Fibroblast of skin of right biceps (primary cell): ENCODE data around the gene PLA2G3.
"Not testable (repeated sequence)": the region's sequence is repeated elsewhere in the genome, so short reads cannot be mapped to it uniquely, and the experiment has no call there.

Experiments
- DNase-seq: peaks from one replicate; pipeline ENCODE4 v3.0.0-alpha.2; 2013

PLA2G3 gene

DNA sequence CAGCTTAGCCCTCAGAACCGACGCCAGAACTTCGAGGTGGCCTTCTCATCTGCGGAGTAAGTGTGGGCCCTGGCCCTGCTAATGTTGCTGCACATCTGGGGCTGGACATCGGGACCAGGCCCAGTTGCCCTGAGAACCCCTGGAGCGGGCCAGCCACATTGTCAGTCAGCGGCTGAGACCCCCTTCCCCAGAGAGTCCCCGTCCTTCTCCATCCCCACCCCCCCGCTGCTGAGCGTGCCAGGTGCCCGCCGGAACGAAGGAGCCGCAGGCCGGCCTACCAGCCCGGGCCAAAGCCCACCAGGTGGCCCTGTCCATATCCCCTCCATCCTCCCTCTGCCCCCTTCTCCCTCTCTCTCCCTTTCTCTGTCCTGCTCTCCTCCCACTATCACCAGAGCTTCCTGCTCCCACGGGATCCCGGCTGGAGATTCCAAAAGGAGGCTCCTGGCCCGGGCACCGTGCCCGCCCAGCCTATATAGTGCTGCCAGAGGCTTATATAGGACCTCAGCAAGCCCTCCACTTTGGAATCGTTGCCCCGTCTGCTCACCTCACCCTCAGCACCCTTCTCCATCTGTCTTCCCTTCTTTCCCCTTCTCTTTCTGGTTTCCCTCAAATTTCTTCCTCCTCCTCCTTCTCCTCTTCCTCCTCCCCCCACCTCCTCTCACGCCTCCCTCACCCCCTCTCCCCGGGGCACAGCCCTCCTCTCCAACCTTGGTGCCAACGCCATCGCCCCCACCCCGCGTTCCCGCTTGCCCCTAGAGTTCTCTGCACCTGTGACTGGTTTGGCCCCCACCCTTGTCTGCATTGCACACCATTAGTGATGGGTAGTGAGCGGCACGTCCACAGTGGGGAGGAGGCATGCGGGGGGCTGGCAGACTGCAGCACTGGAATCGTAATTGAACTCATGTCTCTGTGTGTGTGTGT lies 40.2 kb downstream of the PLA2G3 start:
- no peak for DNase-seq

DNA sequence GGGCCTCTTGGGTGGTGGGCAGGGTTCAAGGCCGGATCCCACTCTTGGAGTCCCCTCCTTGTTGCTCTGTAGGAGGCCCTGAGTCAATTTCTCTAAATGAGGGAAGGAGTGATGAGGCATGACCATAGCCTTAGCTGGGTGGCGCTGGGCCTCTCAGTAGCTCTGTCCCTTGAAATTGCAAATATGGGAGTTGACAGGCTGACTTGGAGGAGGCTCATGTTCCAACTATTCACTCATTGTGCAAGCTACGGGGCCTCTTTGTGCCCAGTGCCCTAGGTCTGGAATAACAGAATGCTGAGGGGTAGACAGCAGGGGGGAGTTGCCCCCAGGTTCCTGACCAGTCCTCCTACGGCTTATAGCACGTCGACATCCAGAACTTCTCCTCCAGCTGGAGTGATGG lies 40.9 kb downstream of the PLA2G3 start:
- DNase-seq = no peak

DNA sequence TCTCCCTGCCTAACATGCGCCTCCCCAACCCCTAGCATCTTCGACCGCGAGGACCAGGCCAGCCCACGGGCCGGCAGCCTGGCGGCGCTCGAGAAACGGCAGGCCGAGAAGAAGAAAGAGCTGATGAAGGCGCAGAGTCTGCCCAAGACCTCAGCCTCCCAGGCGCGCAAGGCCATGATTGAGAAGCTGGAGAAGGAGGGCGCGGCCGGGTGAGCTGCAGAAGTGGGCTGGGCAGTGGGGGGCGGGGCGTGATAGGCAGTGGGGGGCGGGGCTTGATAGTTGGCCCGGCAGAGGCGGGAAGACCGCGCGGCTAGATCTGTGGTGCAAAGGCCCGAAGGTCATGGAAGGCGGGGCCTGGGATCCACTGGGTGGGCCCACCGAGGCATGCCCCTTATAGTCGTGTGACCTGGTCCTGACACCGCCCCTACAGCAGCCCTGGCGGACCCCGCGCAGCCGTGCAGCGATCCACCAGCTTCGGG lies 41.6 kb downstream of the PLA2G3 start:
- no peak for DNase-seq

DNA sequence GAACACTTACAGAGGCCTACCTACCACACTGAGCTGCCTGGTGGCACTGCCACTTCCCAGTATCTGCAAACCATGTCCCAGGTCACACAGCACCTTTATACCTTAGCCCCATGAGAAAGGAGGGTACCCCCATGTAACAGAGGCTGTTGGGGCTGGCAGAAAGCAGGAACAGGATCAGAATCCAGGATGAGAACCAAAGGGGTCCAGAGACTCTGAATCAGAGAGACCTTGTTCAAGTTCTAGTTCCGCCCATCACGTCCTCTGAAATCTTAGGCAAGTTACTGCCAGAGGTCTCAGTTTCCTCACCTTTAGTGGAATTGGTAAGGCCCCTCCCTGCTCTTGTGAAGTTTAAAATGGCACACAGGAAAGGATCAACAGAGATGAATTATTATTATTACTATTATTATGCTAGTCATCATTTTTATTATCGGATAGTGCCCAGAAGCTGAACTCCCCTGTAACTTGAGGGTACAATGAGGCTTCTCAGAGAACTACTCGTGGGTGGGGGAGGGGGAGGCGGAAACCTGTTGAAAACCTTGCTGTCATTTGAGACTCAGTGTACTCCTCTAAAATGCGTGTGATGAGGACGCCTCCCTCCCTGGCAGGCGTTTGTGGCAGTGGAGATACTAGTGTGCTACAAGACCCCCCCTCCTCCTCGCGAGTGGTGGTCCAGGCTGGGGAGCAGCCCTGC lies 42.2 kb downstream of the PLA2G3 start:
- DNase-seq = no peak

DNA sequence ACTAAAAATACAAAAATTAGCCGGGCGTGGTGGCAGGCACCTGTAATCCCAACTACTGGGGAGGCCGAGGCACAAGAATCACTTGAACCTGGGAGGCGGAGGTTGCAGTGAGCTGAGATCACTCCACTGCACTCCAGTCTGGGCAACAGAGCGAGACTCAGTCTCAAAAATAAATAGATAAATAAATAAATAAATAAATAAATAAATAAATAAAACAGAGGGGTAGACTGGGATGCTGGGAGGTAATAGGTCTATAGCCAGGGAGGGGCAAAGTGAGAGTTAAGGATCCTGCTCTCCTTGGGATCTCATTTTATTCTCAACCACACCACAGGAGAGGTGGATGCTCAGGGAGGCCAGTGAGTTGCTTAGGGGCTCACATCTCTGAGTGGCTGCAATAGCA lies 42.8 kb downstream of the PLA2G3 start:
- not testable (repeated sequence) for DNase-seq

DNA sequence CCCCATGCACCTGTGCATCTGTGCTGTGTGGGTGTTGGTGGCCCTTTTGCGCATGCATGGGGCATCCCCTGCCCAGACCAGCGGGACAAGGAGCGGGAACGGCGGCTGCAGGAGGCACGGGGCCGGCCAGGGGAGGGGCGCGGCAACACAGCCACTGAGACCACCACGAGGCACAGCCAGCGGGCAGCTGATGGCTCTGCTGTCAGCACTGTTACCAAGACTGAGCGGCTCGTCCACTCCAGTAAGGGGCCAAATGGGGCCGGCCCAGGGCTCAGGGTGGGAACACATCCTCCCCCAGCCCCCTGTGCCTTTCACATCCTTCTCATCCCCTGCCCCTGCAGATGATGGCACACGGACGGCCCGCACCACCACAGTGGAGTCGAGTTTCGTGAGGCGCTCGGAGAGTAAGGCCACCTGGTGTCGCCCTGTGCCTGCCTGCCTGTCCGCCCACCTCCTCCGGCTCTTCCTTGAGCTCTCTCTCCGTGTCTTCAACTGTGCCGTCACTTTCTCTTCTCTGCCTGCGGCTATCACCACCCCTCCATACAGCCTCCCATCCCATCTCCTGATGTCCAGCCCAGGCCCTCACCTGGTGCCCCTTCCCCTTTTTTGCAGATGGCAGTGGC lies 43.5 kb downstream of the PLA2G3 start:
- no peak for DNase-seq

DNA sequence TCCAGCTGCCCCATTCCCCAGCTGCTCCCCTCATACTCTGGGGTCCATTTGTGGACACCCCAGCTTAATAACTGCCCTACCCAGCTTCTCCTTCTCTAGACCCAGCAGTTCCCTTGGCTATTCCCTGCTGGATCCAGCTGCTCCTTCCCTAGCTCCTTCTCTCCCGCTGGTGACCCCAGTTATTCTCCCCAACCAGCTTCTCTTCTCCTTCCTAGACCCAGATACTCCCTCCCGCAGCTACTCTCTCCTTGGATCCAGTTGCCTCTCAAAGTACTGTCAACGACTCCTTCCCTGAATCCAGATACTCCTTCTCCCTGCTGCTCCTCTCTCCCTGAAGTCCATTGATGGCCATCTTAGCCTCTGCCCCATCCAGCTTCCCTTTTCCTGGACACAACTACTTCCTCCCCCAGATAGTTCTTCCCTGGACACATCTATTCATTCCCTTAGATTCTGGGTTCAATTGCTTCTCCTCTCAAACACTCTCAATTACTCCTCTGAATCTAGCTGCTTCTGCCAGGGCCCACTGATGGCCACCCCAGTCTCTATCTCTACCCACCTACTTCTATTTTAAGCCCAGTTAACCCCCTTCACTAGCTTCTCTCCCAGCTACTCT lies 44.6 kb downstream of the PLA2G3 start:
- no peak for DNase-seq

DNA sequence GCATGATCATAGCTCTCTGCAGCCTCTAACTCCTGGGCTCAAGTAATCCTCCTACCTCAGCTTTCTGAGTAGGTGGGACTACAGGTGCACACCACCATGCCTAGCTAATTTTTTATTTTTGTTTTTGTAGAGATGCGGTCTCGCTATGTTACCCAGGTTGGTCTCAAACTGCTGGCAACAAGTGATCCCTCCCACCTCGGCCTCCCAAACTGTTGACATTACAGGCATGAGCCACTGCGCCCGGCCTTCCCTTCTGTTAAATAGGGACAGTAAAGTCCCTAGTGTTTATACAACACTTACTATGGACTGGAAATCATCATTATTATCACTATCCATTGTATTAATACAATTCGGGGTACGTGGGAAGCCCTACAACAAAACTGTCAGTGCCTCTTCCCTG lies 45.6 kb downstream of the PLA2G3 start:
- DNase-seq = no peak

DNA sequence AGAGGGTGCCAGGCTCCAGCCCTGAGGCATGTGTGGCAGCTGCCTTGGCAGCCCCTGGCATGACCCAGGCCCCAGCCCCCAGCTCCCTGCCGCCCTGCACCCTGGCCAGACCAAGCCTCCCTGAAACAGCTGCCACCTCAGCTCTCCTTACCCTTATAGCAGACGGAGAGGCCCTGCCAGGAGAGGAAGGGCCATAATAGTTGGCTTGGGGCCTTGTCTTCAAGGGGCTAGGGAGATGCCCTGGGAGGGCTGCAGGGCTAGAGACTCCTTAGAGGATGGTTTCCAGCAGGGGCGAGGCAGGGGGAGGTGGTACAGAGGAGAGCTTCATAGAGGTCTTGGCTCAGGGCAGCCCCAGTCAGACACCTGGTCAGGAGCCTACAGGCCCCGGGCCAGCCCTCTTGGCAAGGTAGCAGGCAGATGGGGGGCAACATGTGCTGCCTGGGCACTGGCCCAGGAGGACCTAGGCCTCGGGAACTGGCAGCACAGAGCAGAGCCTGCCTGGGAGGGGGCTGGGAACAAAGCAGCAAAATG lies 46.2 kb downstream of the PLA2G3 start:
- DNase-seq = no peak

DNA sequence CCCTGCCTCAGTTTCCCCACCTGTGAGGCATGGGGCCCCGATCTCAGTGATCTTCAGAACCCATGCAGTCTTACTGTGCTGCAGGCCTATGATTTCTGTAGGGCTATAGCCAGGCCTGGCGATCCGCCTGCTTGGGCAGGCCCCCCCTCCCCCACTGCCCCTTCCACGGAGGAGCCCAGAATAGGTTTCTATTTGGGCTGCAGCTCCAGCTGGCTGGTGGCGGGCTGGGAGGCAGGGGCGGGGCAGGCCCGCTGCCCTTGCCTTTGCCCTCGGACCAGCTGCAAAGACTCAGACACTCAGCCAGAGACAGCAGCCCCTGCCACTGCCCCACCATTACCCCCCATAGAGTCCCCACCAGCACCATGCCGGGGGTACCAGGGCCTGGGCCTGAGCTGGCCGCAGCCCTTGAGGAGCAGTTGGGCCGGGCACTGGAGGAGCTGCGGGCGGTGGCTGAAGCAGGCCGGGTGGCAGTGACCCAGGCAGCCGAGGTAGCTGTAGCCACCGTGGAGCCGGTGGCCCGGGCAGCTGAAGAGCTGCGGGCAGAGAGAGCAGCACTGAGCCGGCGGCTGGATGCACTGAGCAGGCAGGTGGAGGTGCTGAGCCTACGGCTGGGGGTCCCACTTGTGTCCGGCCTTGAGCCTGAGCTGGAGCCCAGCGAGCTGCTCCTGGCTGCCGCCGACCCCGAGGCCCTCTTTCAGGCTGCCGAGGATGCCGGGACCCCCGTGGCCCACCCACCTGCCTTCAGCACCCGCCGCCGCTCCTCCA lies 47.0 kb downstream of the PLA2G3 start:
- DNase-seq = no peak

DNA sequence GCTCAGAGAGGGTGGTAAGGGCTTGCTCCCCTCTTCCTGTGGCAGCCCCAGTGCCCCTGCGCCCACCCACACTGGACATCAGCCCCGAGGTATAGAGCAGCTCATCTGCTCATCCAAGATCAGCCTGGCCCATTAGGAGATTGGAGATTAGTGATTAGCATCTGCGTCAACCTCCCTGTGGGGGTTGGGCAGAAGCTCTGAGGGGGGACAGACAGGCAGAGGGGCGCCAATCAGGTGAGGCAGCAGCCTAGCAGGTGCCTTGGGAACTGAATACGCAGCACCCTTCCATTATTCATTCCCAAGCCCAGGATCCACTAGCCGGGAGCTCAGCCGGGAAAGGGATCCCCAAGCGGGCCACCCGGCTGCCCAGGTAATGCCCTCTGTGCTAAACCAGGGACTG lies 48.1 kb downstream of the PLA2G3 start:
- no peak for DNase-seq

DNA sequence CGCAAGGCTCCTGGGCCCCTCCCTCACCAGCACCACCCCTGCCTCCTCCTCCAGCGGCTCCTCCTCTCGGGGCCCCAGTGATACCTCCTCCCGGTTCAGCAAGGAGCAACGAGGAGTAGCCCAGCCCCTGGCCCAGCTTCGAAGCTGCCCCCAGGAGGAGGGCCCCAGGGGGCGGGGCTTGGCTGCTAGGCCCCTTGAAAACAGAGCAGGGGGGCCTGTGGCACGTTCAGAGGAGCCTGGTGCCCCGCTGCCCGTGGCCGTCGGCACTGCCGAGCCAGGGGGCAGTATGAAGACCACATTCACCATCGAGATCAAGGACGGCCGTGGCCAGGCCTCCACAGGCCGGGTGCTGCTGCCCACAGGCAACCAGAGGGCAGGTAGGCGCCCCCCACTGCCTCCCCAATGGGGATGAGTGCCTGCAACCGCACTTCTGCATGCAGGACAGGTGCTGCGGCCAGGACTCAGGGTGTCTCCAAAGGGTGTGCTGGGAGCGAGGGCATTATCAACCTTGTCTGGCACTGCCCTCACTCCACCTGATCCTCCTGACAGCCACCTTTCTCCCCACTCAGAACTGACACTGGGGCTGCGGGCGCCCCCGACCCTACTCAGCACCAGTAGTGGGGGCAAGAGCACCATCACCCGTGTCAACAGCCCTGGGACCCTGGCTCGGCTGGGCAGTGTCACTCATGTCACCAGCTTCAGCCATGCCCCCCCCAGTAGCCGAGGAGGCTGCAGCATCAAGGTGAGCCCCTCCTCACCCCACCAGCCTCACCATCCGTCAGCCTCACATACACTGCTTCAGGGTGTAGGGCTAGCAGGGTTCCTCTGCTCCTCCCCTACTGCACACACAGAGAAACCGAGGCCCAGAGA lies 49.0 kb downstream of the PLA2G3 start:
- no peak for DNase-seq

DNA sequence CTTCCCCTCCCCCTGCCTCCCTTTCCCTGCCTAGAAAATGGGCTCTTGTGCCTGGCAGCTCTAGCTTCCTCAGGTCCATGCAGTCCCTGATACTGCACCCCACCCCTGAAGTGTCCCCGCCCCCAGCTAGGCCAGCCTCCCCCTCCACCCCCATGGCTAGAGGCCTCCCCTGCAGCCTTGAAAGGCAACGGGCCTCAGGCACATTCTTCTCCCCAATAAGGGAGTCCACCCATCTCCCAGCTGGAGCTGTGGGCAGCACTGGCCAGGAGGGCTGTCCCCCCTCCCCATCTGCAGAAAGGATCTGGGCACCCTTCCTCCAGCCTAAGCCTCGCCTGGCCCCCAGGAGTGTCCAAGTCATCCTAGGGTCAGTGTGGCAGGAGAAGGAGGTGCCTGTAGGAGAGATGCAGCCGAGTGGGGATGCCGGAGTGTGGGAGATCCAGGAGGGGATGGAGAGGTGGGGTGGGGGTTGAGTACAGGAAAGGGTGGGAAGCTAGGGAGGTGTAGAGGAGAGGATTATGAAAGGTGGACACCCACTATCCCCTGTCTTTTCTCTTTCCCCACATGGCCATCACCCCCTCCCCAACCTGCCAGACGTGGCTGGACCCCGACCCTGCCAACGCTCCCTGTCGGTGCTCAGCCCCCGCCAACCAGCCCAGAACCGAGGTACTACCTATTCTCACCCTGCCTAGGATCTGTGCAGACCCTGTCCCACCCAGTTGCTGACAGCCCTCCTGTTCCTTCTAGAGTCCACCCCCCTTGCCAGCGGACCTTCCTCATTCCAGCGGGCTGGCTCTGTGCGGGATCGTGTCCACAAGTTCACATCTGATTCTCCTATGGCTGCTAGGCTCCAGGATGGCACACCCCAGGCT lies 49.9 kb downstream of the PLA2G3 start:
- DNase-seq = no peak

DNA sequence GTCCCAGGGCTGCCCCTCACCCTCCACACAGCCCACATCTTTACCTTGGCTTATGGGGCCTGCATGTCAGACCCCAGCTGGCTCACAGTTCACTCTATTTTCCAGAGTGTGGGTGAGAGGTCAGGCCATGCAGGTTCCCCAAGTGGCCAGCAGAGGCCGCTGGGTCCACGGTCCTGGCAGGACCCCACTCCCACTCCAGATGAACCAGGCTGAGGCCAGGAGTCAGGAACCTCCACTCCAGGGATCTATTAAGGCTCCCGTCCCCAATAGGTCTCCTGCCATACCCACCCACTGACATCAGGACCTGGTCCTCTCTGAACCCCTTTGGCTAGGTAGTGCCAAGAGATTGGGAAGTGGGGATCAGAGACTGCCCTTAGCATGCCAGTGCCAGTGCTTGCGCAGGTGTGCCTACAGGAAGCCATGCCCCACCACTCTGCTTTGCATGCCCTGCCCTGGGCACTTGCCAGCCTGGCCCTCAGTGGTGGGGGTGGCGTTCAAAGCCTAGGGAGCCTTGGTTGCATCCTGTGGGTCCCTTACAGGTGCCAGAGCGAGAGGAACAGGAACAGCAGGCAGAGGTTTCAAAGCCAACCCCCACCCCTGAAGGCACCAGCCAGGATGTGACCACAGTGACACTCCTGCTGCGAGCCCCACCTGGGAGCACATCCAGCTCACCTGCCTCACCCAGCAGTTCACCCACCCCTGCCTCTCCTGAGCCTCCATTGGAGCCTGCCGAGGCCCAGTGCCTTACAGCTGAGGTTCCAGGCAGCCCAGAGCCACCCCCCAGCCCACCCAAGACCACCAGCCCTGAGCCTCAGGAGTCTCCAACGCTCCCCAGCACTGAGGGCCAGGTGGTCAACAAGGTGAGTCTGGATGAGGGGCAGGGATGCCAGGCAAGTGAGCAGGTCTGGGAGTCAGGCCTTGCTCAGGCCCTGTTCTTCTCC lies 50.9 kb downstream of the PLA2G3 start:
- DNase-seq = no peak

DNA sequence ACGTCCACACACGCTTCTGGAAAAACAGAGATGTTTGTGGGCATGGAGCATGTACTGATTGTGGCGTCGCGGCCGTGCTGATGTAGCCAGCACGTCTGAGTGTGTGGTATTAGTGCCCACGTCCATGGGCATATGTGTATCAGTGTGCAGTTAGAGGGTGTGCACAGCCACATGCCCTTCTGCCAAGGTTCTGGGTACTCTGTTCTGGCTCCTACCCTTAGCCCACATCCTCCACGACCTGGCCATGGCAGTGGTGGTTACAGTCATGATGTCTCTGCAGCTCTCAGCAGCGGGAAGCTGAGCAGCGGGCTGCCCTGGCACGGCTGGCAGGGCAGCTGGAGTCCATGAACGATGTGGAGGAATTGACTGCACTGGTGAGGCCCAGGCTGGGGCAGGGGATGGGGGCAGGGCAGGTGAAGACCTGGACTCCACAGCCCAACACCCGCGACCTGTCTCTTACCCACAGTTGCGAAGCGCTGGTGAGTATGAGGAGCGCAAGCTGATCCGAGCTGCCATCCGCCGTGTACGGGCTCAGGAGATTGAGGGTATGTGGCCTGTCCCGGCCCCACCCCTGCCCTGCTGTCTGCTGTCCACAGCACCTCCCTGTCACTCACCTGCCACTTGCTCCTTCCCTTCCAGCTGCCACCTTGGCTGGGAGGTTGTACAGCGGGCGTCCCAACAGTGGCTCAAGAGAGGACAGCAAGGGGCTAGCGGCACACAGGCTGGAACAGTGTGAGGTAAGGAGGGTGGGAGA lies 51.9 kb downstream of the PLA2G3 start:
- no peak for DNase-seq

DNA sequence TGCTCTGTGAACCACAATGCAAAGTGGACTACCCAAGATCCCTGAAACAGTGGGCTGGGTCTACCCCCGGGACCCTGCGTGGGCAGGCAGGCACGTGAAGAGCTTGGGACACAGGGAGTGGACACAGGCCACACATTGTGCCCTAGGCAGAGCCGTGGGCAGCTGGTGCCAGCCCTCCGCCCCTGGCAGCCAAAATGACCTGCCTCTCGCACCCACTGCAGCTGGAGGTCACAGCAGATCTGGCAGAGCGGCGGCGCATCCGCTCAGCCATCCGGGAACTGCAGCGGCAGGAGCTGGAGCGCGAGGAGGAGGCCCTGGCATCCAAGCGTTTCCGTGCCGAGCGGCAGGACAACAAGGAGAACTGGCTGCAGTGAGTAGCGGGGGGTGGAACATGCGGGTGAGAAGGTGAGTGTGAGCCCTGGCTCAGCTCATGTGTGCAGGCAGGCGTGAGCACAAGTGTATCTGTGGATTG lies 52.5 kb downstream of the PLA2G3 start:
- DNase-seq = no peak

DNA sequence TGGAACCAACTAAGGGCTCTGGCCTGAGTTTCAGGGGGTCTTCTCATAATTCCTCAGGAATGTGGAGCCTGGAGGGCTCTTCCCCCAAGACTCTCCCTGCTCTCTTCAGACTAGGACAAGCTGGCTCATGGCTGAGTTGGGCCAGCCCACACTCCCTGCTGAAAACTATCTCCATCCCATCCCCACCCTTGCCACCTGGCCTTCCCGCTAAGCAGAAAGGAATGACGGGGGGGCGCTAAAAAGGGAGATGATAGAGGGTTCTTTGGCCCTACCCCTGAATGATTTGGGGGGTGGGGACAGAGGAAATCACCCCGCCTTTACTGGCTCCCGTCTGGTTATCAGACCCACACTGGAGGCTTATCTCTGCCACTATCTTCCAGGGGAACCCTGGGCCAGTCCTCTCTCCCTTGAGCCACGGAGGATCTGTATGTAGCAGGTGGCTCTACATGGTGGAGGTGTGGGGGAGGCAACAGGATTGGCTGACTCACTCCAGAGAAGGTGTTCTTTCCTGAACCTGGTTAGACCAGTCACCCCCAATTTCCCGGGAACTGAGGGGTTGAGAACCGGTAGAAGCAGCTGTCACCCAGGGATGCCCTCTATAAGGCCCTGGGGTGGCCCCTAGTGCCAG lies 53.5 kb downstream of the PLA2G3 start:
- DNase-seq = no peak

DNA sequence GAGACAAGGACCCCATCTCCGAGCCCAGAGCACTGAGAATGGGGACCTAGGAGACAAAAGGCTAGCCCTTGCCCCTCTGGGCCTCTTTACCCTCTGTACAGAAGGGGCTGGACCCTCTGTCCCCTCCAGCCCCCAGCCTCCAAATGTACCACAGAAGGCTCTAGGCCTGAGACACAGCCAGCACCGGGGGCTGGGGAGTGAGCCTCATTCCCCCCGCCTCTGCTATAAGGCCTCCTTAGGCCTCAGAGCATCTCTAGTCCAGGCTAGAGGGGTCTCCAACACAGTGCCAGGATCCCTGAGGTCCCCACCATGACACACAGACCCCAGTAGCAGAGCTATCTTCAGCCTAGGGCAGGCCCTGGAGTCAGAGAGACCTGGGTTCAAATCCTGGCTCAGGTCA lies 54.4 kb downstream of the PLA2G3 start:
- no peak for DNase-seq
